C4-2B (cell line): Measurements from ENCODE around the gene TMTC2.

Experiments
- H3K27ac ChIP-seq: fragments of 450-650 bp; 2 replicates; pipeline ENCODE4 v1.5.1; 2017
- ZFX ChIP-seq: fragments of 450-650 bp; IDR thresholded peaks from 2 replicates; pipeline ENCODE4 v1.6.1; 2017
- TF ChIP-seq, protein P1 (sequence below): fragments of 450-650 bp; conservative IDR thresholded peaks from 2 replicates; pipeline ENCODE4 v1.5.1; 2017; ENCODE audit warnings: mild to moderate bottlenecking

TMTC2 gene

DNA sequence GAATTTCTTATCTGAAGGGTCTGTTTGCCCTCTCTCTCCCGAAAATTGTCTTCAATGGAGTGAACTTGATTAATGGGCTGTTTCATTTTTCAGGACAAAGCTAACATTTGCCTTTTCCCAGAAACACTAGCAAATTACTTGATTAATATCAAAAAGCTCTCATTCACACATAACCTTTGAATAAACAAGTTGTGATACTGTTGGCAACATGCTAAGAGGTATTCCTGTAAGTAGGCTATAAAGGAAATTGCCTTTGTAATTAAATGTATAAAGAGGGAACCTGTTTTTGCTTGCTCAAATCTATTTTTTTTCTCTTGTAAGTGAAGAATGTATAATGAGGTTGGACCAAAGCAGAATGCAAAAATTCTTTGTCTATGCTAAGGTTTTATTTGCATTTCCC lies 457.2 kb downstream of the TMTC2 start:
- H3K27ac ChIP-seq: no peak overlapping the region
- no peak for TF ChIP-seq ZFX
- TF ChIP-seq, protein P1, sequence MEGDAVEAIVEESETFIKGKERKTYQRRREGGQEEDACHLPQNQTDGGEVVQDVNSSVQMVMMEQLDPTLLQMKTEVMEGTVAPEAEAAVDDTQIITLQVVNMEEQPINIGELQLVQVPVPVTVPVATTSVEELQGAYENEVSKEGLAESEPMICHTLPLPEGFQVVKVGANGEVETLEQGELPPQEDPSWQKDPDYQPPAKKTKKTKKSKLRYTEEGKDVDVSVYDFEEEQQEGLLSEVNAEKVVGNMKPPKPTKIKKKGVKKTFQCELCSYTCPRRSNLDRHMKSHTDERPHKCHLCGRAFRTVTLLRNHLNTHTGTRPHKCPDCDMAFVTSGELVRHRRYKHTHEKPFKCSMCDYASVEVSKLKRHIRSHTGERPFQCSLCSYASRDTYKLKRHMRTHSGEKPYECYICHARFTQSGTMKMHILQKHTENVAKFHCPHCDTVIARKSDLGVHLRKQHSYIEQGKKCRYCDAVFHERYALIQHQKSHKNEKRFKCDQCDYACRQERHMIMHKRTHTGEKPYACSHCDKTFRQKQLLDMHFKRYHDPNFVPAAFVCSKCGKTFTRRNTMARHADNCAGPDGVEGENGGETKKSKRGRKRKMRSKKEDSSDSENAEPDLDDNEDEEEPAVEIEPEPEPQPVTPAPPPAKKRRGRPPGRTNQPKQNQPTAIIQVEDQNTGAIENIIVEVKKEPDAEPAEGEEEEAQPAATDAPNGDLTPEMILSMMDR: no peak

DNA sequence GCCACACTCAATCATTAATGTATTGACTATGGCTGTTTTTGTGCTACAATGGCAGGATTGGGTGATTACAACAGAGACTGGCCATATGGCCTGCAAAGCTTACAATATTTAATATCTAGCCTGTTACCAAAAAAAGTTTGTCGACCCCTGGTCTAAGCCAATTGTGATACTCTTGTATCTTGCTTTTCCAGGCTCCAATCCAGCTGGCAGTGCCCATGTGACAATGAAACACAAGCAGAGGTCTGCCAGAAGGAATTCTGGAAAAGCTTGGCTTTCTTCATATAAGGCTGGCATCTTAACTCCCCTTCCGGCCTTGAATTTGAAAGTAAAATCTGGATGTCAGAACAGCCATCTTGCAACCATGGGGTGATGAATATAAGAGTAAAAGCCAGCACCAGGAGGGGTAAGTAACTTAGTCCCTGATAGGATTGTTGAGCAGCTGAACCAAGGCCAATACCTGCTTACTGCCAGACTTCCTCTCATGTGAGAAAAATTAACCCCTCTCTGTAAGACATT lies 458.7 kb downstream of the TMTC2 start:
- no peak overlapping the region for H3K27ac ChIP-seq
- TF ChIP-seq, protein P1: no peak
- no peak for TF ChIP-seq ZFX

DNA sequence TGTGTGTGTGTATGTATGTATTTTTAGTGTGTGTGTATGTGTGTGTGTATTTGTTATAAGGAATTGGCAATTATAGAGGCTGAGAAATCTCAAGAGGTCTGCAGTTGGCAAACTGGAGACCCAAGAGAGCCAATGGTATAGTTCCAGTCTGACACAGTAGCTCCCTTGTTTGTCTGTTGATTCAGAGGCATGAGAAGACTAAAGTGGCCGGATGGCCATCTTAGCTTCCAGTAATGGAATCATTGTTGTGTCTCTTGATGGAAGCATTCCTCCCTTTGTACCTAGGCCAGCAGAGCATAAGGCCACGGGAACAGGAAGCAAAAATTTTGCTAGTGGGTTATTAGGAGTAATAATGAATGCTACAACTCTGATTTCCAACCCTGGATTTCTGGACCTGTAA lies 460.6 kb downstream of the TMTC2 start:
- no peak for TF ChIP-seq ZFX
- TF ChIP-seq, protein P1: no peak
- H3K27ac ChIP-seq: no peak overlapping the region

DNA sequence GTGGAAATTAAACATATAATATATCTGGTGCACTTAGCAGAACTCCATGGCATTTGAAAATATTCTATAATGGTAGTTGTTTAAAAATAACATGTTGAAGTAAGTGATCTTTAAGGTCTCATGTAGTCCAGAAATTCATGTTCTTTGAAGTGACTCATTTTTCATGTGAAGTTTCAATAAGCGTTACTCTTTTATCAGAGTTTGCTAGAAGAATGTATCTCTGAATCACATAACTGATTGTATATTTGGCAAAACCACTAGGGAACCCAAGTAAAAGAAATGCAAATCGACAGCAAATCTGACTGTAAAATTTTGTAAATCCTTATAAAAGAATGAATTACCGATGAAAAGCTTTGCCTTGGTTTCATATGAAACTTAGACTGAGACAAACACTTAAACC lies 463.3 kb downstream of the TMTC2 start:
- TF ChIP-seq ZFX: no peak
- TF ChIP-seq, protein P1: no peak
- no peak overlapping the region for H3K27ac ChIP-seq

DNA sequence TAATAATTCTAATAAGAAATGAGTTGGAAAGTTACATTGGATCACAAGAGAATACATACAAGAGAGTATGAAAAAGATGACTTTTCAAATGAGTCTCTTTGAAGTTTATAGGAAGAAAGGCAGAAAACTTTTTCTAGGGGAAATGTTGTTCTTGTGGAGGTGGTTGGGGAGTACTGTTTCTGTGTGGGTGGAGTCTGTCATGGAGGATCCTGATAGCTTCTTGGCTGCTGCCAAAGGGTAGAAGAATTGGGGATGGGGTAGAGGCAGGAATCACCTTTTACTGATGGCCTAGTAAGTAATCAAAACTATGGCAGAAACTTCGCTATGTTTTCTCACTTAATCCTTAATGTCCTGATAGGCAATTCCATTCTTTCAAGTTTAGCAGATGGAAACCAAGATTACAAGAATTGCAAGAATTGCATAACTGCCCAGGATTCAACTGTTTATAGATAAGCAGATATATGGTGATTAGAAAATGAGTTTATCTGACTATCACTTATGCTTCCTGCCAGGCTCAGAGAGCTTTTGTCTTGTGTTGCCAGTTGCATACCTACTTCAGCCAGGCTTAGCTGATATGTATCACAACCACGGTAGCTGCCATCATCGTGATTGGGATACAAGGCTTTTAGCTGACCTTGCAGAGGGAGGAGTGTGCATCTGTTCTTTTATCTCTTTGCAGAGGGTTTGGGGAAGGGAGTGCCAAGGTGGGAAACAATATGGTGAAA lies 463.9 kb downstream of the TMTC2 start:
- no peak for TF ChIP-seq ZFX
- TF ChIP-seq, protein P1: no peak
- no peak overlapping the region for H3K27ac ChIP-seq

DNA sequence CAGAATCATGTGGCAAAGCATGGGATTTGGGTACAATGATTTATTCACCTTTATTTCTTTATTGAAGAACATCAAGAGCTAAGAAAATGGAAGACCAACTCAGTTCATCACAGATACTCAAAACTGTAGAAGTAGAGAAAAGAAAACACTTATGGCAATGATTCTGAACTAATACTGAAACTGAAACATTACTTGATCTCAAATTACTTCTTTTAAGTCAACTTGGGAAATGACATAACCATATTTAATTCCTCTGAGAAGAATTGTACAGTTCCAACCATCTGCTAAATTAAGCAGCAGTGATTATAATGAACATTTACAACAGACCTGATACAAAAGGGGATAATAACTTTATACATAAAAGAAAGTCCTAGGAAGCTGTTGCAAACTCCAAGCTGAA lies 466.5 kb downstream of the TMTC2 start:
- H3K27ac ChIP-seq: no peak overlapping the region
- no peak for TF ChIP-seq ZFX
- TF ChIP-seq, protein P1: no peak

DNA sequence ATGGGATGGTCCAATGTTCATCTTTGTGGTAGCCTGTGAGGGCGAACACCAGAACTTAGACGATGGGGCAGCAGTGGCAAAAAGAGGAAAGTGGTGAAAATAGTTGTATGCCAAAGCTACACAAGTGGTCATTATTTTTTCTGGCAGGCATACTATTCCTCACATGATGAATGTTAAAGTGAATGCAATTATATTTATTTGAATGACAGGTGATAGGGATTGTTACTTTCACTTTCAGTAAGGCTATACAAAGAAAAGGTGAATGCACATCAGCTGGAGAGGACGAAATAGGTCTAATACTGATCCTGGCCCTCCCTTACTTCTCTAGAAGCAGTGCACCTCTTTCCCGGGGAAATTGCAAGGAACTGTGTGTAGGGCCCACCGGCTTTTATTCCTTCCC lies 470.1 kb downstream of the TMTC2 start:
- TF ChIP-seq, protein P1: no peak
- TF ChIP-seq ZFX: no peak

More for the DNA sequence above, 470.1 kb downstream of the TMTC2 start:
- H3K27ac ChIP-seq: no peak overlapping the region
